Activated CD4-positive, alpha-beta T cell treated with anti-CD3 and anti-CD28 coated beads for 48 hours (primary cell): ENCODE measurements around the gene RAB3C.

Source experiments
- DNase-seq: peaks from one replicate; pipeline ENCODE4 v3.0.0-alpha.2; 2020

RAB3C gene

DNA sequence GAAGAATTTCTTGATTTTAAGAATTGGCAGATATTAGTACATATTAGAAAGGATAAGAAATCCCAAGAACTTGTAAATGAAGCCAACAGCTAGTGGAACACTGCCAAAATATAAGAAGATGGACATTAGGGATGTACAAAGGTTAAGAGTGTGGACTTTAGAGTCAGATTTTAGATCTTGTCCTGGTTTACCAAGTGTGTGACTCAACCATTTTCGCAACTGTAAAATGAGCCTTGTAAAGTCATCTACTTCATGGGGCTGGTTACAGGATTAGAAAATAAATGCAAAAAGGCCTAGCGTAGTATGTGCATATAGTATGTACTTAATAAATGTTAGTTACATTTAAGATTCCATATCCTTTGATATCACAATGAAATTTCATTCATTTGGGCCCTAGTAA lies 260.0 kb downstream of the RAB3C start:
- no peak for DNase-seq

DNA sequence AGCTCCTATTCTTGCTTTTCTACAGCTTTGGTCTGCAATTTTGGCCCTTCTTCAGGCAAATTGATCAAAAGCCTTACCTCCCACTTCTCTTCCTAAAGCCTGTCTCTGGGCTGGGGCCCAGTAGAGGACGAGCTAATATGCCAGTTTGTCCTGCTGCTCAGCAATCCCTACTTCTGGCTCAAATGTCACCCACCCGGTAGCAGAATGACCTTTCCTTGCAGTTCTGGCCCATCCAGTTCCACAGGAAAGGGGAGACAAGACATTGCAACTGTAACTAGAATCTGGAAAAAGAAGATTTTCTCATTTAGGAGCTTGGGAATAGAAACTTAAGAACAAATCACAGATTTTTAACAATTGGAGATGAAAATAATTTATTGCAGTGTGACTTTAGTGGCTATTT lies 261.5 kb downstream of the RAB3C start:
- DNase-seq = no peak

DNA sequence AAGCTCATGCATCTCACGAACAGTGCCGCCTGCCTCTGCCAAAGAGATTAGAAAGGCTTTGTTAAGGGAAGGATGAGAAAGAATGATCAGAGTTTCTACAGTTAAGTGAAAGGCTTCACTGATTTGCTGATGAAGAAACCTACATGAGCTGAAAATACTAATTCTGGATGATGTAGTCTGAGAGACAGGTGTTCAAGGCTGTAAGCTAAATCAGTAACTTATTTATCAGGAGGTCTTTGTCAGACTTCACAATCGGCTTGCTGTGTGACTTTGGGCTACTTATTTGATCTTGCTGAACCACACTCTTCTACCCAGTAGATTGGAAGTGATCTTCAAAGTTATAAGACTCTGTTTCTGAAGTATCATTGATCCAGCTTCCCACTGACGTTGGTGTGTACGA lies 264.2 kb downstream of the RAB3C start:
- no peak for DNase-seq

DNA sequence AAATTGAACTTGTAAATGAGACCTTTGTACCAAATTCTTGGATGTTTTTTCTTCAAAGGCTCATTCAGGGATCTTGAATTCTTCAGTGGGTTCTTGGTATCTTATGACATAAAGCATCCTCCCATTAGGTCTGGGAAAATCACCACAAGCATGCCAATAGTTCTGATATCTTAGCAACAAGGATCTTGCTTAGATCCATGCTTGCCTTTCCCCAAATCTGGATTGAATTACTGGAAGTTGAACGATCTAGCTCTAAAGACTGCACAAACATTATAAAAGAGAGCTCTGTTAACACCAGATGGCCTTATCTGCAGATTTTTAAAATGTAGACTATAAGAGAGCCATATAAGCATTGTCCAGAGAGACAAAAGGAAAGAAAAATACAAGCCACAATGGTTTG lies 266.3 kb downstream of the RAB3C start:
- no peak for DNase-seq

DNA sequence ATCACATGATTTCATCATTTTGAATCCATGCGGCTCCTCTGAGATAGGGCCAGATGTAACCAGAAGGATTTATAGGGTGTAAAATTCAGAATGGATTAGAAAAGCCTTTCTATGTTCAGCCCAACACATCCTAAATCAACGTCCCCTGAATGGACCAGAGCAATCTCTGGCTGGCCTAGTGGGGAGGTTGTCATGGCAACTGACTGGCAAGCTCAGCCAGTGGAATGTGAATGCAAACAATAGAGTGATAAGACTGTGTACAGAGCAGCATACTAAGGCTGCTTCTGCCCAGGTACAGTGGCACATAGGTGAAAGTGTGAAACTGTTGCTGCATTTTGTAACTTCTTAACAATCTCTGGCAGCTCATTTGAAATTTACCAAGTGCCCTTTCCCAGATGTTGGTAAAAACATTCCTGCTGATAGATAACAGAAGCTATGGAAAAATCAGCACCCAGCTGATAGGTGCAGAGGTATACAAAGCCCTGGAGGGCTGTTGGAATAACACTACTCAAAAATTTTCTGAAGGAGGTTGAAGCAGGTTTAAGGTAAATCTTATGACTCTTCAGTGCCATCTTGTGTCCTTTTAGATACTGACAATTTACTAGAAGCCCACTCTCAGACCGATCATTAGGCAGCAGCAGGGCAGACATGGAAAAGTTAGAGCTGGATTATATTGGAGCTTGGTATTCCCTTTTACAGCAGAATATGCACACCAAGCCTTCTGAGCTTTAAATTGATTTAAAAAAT lies 267.2 kb downstream of the RAB3C start:
- no peak for DNase-seq

DNA sequence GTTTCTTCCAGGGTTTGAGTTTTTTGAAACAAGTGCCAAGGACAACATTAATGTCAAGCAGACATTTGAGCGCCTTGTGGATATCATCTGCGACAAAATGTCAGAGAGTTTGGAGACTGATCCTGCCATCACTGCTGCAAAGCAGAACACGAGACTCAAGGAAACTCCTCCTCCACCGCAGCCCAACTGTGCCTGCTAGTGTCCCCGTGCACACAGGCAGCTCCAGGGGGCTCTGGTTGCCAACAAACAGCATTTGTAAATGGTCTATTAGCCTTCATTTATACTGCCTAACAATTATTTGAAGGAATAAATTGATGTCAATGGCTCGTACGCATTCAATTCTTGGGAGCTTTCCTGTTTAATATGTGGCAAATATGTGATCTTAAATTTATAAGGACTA lies 268.3 kb downstream of the RAB3C start:
- no peak for DNase-seq

DNA sequence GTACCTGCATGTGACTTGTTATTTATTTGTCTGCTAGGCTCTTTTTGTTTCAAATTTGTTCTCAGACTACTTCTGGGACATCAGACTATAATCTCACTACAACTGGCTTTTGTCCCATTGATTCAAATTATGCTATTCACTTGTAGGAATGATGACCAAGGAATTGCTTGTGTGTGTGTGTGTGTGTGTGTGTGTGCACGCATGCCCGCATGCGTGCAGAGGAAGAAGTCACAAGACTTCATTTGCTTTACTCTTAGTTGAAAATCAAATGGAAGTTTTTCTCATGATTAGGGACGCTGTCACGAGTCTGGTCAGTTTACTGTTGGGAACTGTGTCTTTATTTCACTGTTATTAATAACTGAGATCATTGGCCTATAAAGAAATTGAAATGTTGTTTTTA lies 268.7 kb downstream of the RAB3C start:
- no peak for DNase-seq

DNA sequence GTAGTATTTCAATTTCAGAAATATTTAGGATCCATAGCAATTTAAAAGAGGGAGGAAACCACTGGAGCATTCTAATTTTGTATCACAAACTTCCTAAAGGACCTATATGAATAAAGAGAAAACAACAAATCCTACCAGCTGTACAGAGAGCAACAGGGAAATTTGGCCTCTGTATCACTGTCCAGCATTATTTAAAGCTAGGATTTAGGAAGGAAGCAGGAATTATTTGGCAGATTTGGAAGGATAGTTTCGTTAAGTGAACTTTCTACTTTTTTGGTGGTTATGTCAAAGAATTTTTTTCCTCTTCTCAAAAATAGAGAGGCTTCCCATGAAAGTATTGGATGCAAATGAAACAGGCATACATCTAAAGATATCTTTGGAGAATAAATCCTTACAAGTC lies 269.7 kb downstream of the RAB3C start:
- DNase-seq = no peak

DNA sequence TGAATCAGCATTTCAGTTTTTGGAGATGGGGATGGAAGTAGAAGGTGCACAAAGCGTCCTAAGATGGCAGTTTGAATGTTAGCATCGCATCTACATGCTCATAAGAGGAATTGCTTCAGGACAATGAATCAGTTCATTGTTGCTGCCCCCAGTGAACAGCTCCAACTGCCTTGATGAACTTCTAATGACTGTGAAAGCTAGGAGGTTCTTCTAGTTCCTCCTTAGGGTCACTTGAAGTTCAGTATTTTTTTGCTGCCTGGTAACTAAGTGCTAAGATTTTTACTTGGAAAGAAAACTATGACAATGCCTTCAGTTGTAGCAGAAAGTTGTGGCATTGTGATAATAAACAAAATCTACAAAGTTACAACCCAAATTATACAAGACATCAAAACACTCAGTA lies 271.6 kb downstream of the RAB3C start:
- no peak for DNase-seq

DNA sequence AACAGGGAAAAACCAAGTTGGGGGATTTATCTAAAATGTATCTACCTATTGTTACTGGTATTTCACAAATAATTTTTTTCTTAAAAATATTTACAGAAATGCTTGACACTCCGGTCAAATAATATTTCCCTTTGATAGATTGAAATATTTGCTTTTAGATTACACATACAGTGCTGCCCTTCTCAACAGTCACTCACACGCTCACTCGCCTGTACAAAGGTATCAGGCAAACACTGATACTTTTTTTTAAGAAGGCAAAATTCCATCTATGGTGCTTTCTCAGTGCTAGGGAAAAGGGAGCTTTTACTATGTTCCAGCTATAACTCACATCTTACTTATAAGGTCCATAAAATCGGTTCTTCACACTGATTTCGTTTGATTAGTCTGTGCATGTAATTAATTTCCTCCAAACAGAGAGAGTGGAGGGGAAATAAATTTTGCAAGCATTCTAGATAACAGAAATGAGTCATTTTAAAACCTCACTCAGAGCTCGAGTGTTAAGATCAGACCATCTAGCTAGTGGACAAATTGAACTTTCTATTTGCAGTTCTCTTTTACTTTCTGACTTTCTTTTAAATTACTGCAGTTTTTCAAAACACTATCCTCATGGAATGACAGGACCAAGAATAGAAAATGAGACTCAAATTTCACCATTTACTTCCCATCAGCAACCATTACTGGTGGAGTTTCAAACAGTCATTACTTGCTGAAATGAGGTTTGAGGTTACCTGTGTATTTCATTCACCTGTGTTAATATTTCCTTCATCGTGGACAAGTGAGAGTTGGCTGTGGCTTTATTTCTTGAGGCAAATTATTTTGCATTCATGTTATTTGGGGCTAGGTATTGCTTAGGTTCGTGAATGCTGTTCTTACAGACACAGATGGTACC lies 273.2 kb downstream of the RAB3C start:
- no peak for DNase-seq

DNA sequence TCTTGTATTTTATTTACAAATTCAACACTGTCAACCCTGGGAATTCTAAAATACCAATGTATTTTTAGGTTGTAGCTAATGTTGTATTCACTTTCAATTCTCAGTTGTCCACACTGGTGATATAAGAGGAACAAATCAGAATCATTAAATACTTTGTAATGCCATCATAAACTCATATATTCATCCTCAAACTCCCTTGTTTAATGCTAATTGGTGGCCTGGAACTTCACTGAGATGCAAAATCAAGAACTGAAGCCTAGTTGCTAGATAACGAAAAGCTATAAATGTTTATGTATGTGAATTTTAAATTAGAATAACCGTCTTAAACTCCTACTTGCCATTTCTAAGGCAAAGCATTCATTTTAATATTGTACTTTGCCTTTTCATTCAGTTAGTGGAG lies 274.7 kb downstream of the RAB3C start:
- no peak for DNase-seq

DNA sequence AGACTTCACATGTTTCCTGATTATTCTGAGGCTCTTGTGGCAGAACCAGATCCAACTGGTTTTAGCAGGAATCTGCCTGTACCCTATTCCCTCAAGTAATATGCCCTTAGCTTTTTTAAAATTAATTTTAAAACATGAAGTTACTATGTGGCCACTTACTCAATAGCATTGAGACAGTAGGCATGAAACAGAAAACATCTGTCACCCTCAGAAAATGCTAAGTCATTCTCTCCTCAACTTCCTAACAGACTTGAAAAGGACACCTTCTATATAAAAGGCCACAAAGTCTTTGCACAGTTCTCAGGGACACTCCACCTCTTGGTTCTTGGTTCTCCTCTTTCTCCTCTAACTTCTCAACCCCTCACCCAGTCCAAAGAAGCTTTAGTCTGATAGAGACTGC lies 277.8 kb downstream of the RAB3C start:
- DNase-seq = no peak

DNA sequence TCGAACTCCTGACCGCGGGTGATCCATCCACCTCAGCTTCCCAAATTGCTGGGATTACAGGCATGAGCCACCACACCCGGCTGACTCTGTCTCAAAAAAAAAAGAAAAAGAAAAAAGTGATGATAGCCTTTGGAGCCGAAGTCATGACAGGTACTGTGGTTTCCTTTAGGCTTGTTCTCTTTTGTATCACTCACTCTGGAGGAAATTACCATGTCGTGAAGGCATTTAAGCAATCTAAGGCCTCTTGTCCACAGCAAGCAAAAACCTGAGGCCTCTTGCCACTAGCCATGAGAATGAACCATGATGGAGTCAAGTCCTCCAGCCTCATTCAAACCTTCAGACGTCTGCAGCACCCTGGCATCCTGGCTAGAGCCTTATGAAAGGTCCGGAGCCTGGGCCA lies 286.1 kb downstream of the RAB3C start:
- no peak for DNase-seq

DNA sequence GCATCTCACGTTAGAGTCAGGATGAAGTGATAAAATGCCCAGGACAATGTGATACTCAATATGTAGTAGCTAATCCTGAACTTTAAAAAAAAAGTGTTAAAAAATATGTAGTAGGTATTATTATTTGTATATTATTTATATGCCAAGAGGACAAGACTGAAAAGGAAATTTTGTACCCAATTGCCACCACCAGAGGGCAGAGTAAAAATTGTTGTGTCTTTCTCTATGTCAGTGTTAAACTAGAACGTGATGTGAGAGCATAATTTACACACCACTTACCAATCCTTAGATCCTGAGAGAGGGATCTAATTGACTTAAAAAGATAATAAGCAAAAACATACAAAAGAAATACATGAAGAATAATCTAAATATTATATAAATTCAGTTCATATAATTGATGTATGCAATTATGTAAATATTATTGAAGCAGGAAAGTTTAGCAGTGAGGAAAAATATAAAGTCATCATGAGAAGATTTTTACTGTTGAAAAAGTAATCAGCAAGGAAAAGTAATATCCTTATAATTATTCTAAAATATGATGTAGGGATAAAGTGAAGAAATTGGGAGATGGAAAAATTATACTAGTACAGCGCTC lies 288.9 kb downstream of the RAB3C start:
- DNase-seq = peak; percentile 32

DNA sequence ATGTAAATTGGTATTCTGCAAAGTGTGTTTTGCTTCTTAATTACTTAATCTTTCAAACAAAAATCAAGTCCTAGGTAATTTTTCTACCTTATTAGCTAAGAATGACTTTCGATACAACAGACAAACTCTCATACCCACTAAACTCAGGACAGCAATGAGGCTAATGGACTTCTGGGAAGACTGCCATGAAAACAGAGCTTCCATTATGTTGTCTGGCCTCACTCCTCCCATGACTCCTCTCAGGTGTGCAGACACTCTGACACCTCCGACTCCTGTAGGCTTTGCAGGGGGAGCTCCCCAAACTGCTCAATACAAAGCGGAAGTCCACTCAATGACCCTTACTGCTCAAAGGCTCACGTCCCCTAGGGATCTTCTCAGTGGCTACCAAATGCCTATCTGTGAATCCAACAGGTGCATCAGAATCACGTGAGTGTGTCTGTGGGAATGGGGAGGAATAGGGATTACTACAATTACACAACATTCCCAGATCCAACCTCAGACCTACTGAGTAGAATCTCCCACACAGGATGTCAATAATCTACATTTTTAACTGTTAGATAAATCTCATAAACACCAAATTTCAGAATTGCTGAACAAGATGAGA lies 289.9 kb downstream of the RAB3C start:
- no peak for DNase-seq

DNA sequence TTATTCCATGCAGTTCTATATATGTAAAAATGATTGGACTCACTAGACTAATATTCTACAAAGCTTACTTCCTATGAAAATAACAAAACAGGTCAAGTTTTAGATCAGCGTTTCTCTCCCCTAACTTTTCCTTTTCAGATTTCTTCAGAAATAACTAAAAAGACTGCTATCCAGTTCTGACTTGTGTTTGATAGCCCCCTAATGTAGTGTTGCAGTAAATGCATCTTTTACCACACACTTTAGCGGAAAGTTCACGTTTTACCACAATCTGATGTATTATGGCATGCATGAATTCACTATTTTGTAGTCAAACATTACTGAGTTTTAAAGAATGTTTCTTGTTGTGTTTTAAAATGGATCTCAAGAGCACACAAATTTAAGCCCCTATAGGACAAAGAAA lies 292.7 kb downstream of the RAB3C start:
- DNase-seq = no peak

DNA sequence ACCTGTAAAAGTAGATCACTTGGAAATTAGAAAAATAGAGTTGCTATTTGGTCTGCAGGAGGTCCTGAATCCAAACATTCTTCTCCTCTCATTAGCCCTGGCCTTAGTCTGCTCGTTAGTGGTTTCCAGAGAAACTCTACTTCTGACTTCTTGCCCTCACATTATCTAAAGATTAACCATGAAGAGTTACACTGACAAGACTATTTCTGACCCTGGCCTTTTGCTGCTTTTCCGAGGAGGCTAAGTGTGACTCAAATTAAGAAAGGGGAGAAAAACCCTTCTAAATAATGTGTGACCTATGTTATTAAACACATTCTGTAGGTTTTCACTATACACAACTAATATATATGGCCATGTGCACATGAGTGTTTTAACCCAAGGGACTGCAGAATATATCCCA lies 302.4 kb downstream of the RAB3C start:
- no peak for DNase-seq

DNA sequence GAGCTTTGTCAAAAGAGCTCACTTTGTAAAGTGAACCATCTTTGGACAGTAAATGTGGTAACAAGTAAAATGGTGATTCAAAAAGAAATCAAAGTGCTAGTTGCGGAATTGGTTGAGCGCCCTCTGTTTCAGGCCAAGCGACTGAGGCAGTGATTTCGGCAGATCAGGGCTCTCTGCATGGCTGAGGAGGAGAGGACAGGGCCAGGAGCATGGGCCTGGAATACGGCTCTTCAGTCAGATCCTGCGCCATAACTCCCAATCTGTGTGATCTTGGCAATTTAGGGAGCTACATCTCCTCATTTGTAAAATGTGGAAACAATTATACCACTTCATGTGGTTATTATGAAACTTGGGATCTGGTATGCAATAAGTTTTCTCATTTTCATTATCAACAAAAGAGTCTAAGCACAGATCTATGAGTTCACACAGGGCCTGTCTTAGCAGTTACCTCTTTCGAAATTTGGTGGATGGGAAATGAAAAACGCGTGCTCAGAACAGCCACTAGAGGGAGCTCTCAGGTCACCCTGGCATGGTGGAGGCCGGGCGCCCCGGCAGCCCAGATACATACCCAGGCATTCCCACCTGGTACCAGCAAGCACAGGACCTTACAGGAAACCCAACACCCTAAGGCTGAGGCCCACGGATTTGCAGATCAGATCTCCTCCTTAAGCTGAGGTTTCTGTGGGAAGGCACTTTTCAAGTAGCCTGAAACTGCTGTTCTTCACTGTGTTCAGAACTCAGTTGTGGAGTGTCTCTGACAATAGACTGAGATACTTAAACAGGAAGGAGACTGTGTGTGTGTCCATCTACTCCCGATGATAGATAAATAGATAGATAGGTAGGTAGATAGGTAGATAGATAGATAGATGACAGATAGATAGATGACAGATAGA lies 303.7 kb downstream of the RAB3C start:
- DNase-seq = peak; percentile 79

DNA sequence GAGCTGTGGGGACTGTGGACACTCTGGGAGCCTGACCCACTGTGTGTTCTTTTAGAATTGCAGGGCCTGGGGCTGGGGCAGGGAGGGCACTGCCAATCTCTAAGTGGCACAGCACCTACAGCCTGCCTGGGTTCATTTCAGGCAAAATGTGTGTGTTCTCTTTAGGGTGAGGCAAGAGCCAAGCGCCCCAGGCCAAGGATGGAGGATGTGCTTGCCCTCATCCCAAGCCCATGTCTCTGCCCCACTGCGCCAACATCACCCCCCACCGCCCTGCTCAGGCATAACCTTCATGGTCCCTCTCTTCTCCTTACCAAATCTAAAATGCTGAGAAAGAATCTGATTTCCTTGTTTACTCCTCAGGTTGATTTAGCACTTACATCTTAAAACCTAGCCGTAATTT lies 304.4 kb downstream of the RAB3C start:
- no peak for DNase-seq

DNA sequence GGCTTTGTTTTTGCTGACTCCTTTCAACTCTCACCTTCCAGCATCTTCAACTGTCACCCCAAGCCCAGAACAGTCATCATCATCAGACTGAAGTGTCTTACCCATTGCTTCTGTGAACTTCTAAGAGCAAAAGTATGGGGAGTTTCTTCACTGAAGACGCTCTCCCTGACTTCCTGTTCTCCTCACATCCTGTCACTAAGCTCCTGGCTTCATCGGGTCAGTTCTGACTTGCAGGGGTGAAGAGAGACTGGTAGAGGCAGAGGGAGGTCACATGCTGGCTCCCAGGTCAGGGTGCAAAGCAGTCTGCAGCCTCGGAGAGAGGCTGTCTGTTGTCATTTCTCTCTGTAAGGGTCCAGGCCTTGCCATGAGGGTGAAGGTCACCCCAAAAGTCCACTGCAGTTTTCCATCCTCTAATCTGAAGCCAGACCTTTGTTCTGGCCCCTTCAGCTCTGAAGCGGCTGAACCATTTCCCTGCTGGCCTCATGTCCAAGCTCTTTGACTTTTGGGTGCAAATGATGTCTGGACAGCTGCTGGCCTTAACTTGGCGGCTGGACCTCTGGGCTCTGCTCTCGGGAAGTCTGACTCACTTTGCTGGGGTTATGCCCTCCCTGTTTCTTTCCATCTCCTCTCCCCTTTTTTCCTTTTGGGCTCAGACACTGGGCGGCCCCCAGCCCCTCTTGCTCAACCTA lies 305.0 kb downstream of the RAB3C start:
- DNase-seq = no peak

DNA sequence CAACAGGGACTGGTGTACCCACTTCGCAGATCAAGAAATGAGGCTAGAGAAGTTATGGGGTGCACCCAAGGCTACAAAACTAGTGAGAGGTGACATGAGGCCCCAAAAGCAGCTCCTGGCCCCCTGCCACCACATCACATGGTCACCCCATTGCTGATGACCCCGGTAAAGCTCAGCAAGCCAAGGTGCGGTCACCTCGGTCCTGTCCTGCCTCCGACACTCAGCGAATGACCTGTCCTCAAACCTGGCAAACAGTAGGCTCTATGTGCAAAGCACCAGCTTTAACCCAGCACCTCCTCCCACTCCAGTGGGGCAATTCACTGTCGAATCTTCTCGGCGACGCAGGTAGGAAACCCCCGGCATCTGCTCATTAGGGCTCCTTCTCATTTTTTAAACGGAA lies 307.4 kb downstream of the RAB3C start:
- no peak for DNase-seq

DNA sequence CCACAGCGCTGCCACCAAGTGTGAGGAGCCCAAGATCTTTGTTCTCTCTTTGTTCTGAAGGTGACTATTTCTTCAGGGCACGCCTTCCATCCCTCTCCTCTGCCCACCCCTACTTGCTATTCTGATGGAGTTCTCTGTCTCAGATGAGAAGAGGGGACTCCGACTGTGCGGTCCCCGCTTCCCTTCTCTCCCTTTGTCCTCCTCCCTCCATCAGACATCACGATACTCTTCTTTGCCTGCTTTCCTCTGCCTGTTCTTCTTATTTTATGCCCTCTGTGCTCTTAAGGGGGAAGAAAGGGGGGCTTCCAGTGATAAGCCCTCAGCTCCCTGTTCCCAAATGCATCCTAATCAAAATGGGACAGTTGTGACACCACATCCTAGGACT lies 307.8 kb downstream of the RAB3C start:
- no peak for DNase-seq
